ENCODE data around the gene CCDC85A. TPM values are rescaled to one million over a fixed set of nuclear protein-coding genes. Genes with fewer than 3 reads are reported as not detected.

Gene CCDC85A
- total RNA-seq, 1 donor from 2014 or later, result 0.43 TPM

DNA sequence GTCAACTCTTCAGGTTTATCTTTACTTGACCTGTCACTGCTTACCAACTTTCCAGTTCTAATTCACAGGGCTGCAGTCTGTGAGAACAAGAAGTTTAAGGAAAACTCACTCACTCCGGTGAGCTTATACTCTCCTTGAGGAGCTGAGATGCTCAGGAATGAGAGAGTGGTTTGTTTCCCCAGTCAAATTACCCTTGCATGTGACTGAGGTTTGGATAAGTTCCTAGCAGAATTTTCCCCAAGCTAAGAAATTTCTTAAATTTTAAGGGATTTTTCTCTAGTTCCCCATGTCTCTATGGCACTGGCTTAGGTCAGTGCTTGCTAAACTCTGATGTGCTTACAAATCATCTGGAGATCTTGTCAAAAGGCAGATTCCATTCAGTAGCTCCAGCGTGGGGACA is 12.8 kb upstream of the CCDC85A start:
- H4K20me1 ChIP-seq (ENCODE audit: low read depth), result no peaks in the 10 kb centered on the region
- no peak for DNase-seq (ENCODE audit: low spot score)
- H3K36me3 Mint-ChIP-seq, result no peaks in the 10 kb centered on the region
- no peak overlapping the region for H3K4me3 Mint-ChIP-seq
- H3F3A ChIP-seq (ENCODE audit: low read depth), result no peaks in the 10 kb centered on the region
- H3K27me3 Mint-ChIP-seq (ENCODE audit: insufficient read depth, low read depth), result peaks cover 4% of the 10 kb centered on the region
- no peaks in the 10 kb centered on the region for H3K9me3 ChIP-seq (ENCODE audit: low read depth)
- no peaks in the 10 kb centered on the region for H3K79me2 ChIP-seq (ENCODE audit: low read depth)
- H3K27ac ChIP-seq, result no peak overlapping the region
- H3K27ac Mint-ChIP-seq, result no peak overlapping the region
- H3K4me1 ChIP-seq, result no peaks in the 10 kb centered on the region
- peaks cover 29% of the 10 kb centered on the region for H3K27me3 ChIP-seq
- H3K4me3 ChIP-seq, result no peak overlapping the region
- H3K4me1 Mint-ChIP-seq, result no peaks in the 10 kb centered on the region
- no peak overlapping the region for H3K4me2 ChIP-seq
- no peak overlapping the region for H2AFZ ChIP-seq (replicated peaks)
- no peaks in the 10 kb centered on the region for H3K9me3 Mint-ChIP-seq
- H3K9ac ChIP-seq, result no peak overlapping the region
- no peak for TF ChIP-seq EZH2 (IDR thresholded peaks at IDR 0.05)
- TF ChIP-seq, protein P1, sequence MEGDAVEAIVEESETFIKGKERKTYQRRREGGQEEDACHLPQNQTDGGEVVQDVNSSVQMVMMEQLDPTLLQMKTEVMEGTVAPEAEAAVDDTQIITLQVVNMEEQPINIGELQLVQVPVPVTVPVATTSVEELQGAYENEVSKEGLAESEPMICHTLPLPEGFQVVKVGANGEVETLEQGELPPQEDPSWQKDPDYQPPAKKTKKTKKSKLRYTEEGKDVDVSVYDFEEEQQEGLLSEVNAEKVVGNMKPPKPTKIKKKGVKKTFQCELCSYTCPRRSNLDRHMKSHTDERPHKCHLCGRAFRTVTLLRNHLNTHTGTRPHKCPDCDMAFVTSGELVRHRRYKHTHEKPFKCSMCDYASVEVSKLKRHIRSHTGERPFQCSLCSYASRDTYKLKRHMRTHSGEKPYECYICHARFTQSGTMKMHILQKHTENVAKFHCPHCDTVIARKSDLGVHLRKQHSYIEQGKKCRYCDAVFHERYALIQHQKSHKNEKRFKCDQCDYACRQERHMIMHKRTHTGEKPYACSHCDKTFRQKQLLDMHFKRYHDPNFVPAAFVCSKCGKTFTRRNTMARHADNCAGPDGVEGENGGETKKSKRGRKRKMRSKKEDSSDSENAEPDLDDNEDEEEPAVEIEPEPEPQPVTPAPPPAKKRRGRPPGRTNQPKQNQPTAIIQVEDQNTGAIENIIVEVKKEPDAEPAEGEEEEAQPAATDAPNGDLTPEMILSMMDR (IDR thresholded peaks at IDR 0.05), result no peak
- TF ChIP-seq EZH2phosphoT487 (IDR thresholded peaks at IDR 0.05), result no peak
- no peaks in the 10 kb centered on the region for H3K36me3 ChIP-seq

DNA sequence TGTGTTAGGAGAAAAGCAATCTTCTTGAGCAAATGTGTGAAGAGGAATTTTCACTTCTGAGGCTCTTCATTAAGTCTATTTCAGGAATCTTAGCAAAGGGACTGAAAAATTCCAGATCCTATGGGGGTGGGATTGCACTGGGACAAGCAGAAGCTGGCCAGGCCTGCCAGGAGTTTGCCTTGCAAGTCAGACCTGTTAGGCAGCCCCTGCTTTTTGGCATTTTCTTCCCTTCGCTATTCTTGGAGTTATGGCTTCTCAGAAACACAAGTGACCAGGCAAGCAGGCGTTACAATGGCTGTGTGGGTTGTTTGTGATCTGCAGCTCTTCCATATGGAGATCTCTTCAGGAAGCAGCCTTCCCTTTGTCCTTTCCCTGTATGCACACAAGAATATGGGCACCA is 8.0 kb upstream of the CCDC85A start:
- Histone ChIP-seq H3K27me3 (peaks cover 58% of the 10 kb centered on the region), H3K4me1 (no peaks in the 10 kb centered on the region), H3K36me3 (no peaks in the 10 kb centered on the region), H3K9me3 (ENCODE audit: low read depth) (no peaks in the 10 kb centered on the region), H4K20me1 (ENCODE audit: low read depth) (no peaks in the 10 kb centered on the region), H3K27ac (no peak overlapping the region), H2AFZ (replicated peaks) (no peak overlapping the region), H3K4me2 (no peak overlapping the region), H3K4me3 (no peak overlapping the region), H3K9ac (no peak overlapping the region), H3K79me2 (ENCODE audit: low read depth) (no peaks in the 10 kb centered on the region), H3F3A (ENCODE audit: low read depth) (no peaks in the 10 kb centered on the region)
- no peak overlapping the region for H3K27ac Mint-ChIP-seq
- TF ChIP-seq, protein P1 (IDR thresholded peaks at IDR 0.05), result no peak
- TF ChIP-seq EZH2phosphoT487 (IDR thresholded peaks at IDR 0.05) (no peak), EZH2 (IDR thresholded peaks at IDR 0.05) (no peak)
- H3K36me3 Mint-ChIP-seq, result no peaks in the 10 kb centered on the region
- no peak overlapping the region for H3K4me3 Mint-ChIP-seq
- peaks cover 2% of the 10 kb centered on the region for H3K27me3 Mint-ChIP-seq (ENCODE audit: insufficient read depth, low read depth)
- DNase-seq (ENCODE audit: low spot score), result no peak
- no peaks in the 10 kb centered on the region for H3K9me3 Mint-ChIP-seq
- H3K4me1 Mint-ChIP-seq, result no peaks in the 10 kb centered on the region

DNA sequence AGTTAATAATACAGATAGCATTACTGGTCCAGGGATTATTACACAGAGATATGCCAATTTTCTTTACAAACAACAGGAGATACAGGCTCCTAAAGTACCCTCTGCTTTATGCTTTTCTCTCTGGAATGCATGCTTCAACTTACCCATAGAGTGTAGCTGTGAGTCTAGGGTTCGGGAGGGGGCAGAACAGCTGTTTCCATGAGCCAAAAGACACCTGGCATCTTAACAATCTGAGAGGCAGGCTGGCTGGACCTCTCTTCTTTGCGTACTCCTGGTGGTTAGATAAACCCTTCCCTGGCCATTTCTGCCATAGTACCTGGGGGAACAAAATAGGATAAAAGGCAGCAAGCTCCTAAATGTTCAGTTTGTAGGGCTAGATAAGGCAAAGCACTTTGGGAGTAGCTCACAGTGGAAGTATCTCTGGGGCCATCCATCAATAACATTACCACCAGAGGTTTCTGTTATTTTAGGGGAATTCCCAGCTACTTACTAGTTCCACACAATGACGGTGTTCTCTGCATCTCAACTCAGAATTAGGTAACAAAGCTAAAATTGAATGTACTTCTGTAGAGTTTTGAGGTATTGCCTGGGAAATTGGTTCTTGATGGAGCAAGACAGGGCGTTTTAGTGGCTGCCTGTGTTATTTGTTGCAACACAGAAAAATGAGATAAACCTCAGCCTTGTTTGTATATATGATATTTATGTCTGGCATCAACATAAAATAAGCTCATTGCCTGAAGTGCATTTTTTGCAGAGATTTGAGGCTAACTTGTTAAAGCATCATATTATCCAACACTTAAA is 6.2 kb upstream of the CCDC85A start:
- Histone ChIP-seq H4K20me1 (ENCODE audit: low read depth) (peaks cover 9% of the 10 kb centered on the region), H3K4me3 (no peak overlapping the region), H3F3A (ENCODE audit: low read depth) (peaks cover 10% of the 10 kb centered on the region), H3K36me3 (no peaks in the 10 kb centered on the region), H3K4me1 (peaks cover 11% of the 10 kb centered on the region), H3K9ac (no peak overlapping the region), H3K4me2 (no peak overlapping the region), H3K27me3 (peaks cover 74% of the 10 kb centered on the region), H2AFZ (replicated peaks) (no peak overlapping the region), H3K9me3 (ENCODE audit: low read depth) (no peaks in the 10 kb centered on the region), H3K79me2 (ENCODE audit: low read depth) (no peaks in the 10 kb centered on the region), H3K27ac (no peak overlapping the region)
- Mint-ChIP-seq H3K27me3 (ENCODE audit: insufficient read depth, low read depth) (peaks cover 5% of the 10 kb centered on the region), H3K9me3 (no peaks in the 10 kb centered on the region), H3K27ac (no peak overlapping the region), H3K4me1 (peaks cover 9% of the 10 kb centered on the region), H3K36me3 (no peaks in the 10 kb centered on the region), H3K4me3 (no peak overlapping the region)
- TF ChIP-seq EZH2 (IDR thresholded peaks at IDR 0.05) (no peak), EZH2phosphoT487 (IDR thresholded peaks at IDR 0.05) (no peak)
- TF ChIP-seq, protein P1 (IDR thresholded peaks at IDR 0.05), result no peak
- no peak for DNase-seq (ENCODE audit: low spot score)

Measured in neural progenitor cell (in vitro differentiated cells).